ENCODE data around the gene COL1A1. TPM values are rescaled to one million over a fixed set of nuclear protein-coding genes. Genes with fewer than 3 reads are reported as not detected.

Gene COL1A1
- total and polyA plus RNA-seq, 2 of the 13 experiments (the other 11 are each of a cell fraction or from before 2014, with no cell fraction given), result 0.05 TPM; not detected in 1

GRCh38 chr17:50200457-50201275, 765 bp downstream of the COL1A1 start (continued):
- TF ChIP-seq JUNB (CRISPR knock-in tag; IDR thresholded peaks at IDR 0.05; ENCODE audit: borderline replicate concordance) (no peak), PATZ1 (CRISPR knock-in tag; IDR thresholded peaks at IDR 0.05) (peak; percentile 61; the same call in 1 of the 2 replicates), ZNF749 (CRISPR knock-in tag; IDR thresholded peaks at IDR 0.05; ENCODE audit: borderline replicate concordance) (no peak), PRDM4 (CRISPR knock-in tag; IDR thresholded peaks at IDR 0.05; ENCODE audit: borderline replicate concordance) (no peak; the same call in 1 of the 2 replicates), ZNF644 (CRISPR knock-in tag; IDR thresholded peaks at IDR 0.05; ENCODE audit: low read depth) (no peak), MXI1 (IDR thresholded peaks at IDR 0.05; ENCODE audit: borderline replicate concordance, low read depth, low read length) (0 out of 3 replicates have a peak, but pooled peaks have one; percentile 29), ZBTB46 (CRISPR knock-in tag; IDR thresholded peaks at IDR 0.05; ENCODE audit: borderline replicate concordance) (no peak), MNT (IDR thresholded peaks at IDR 0.05) (no peak), SMYD3 (CRISPR knock-in tag; IDR thresholded peaks at IDR 0.05) (no peak), HOXA9 (CRISPR knock-in tag; IDR thresholded peaks at IDR 0.05; ENCODE audit: borderline replicate concordance) (no peak), NFE2L1 (CRISPR knock-in tag; IDR thresholded peaks at IDR 0.05; ENCODE audit: borderline replicate concordance) (no peak), PRDM15 (CRISPR knock-in tag; IDR thresholded peaks at IDR 0.05) (no peak), SIX1 (CRISPR knock-in tag; IDR thresholded peaks at IDR 0.05; ENCODE audit: borderline replicate concordance) (no peak), KAT8 (CRISPR knock-in tag; IDR thresholded peaks at IDR 0.05) (peak; percentile 42; the same call in 1 of the 2 replicates), ESRRA (CRISPR knock-in tag; IDR thresholded peaks at IDR 0.05; ENCODE audit: low read depth) (peak; percentile 41; the same call in 1 of the 2 replicates), ZNF83 (CRISPR knock-in tag; IDR thresholded peaks at IDR 0.05; ENCODE audit: borderline replicate concordance) (no peak)
